CD4-positive, alpha-beta T cell (primary cell): ENCODE results near the gene PIGX. TPM values are rescaled to one million over a fixed set of nuclear protein-coding genes. Genes with fewer than 3 reads are reported as not detected.

ENCODE experiments used
- ATAC-seq: fragments of 200-7000 bp; cut with Tn5 transposase; one replicate; pipeline ENCODE4 v1.10.0; 2022; ENCODE audit warnings: mild to moderate bottlenecking; ENCODE audit not compliant: poor library complexity
- CTCF ChIA-PET: fragments of 350-600 bp; sonication (Branson Sonifier 250); formaldehyde crosslinking; loops from one replicate; lab custom pipeline; 2021; ENCODE audit warnings: antibody characterized with exemption, inconsistent platforms; lab: Charles Lee
- POLR2A ChIA-PET: fragments of 350-600 bp; sonication (Branson Sonifier 250); formaldehyde crosslinking; loops from one replicate; lab custom pipeline; 2021; ENCODE audit warnings: antibody characterized with exemption, inconsistent platforms; lab: Charles Lee
- DNase-seq, 14 experiments: peaks; one replicate each; pipeline ENCODE4 v3.0.0-alpha.2; 2013 to 2020; ENCODE audit warnings: mixed read lengths in 2 of 14
- H3K27ac ChIP-seq, 2 donors: one replicate each; pipeline versions ENCODE4 v1.5.1 to v1.7.0; 2013; ENCODE audit warnings: low read length in 2 of 2, low read depth in 1 of 2, mild to moderate bottlenecking in 1 of 2
- H3K27me3 ChIP-seq, 2 experiments: 1 replicate in 1 of 2; 2 replicates in 1 of 2; pipeline versions ENCODE4 v1.6.1 to v1.7.0; 2013; ENCODE audit warnings: low read length in 2 of 2, control low read depth in 1 of 2, mild to moderate bottlenecking in 1 of 2, moderate library complexity in 1 of 2; ENCODE audit not compliant: insufficient read depth in 2 of 2, control insufficient read depth in 1 of 2
- H3K36me3 ChIP-seq: one replicate; pipeline ENCODE4 v1.6.1; 2013; ENCODE audit warnings: low read length, control low read depth; ENCODE audit not compliant: insufficient read depth
- H3K4me1 ChIP-seq: one replicate; pipeline ENCODE4 v1.6.1; 2013; ENCODE audit warnings: low read length, control low read depth; ENCODE audit not compliant: insufficient read depth
- H3K4me3 ChIP-seq: one replicate; pipeline ENCODE4 v1.5.1; 2013; ENCODE audit warnings: mild to moderate bottlenecking, low read length, moderate library complexity
- H3K9me3 ChIP-seq, 2 experiments: 1 replicate in 1 of 2; 2 replicates in 1 of 2; pipeline versions ENCODE4 v1.6.1 to v1.7.0; 2013; ENCODE audit warnings: low read length in 2 of 2, mild to moderate bottlenecking in 2 of 2, control low read depth in 1 of 2, moderate library complexity in 1 of 2; ENCODE audit not compliant: control insufficient read depth in 1 of 2, insufficient read depth in 1 of 2
- H3K27ac Mint-ChIP-seq: one replicate; pipeline ENCODE4 v1.8.0; 2020; ENCODE audit warnings: mixed read lengths
- H3K27me3 Mint-ChIP-seq: one replicate; pipeline ENCODE4 v1.8.0; 2021; ENCODE audit warnings: mixed read lengths
- H3K36me3 Mint-ChIP-seq: one replicate; pipeline ENCODE4 v1.8.0; 2021; ENCODE audit warnings: low read depth, mixed read lengths
- H3K4me1 Mint-ChIP-seq: one replicate; pipeline ENCODE4 v1.8.0; 2021; ENCODE audit warnings: low read depth, mixed read lengths
- H3K4me3 Mint-ChIP-seq: one replicate; pipeline ENCODE4 v1.8.0; 2020; ENCODE audit warnings: mild to moderate bottlenecking, mixed read lengths
- H3K9me3 Mint-ChIP-seq: one replicate; pipeline ENCODE4 v1.8.0; 2020; ENCODE audit warnings: mixed read lengths
- CTCF ChIP-seq: fragments of 200-600 bp; IDR thresholded peaks from one replicate; pipeline ENCODE4 v1.8.0; 2022; ENCODE audit warnings: antibody characterized with exemption, mild to moderate bottlenecking
- intact Hi-C, 2 experiments: fragments of 100-400 bp; cut with DNase I in 1 of 2; cut with micrococcal nuclease in 1 of 2; formaldehyde crosslinking; loops; one replicate each; pipeline versions ENCODE4 v1.15.1 to v1.9.0; 2023 to 2025; cut with DNase I, micrococcal nuclease
- total RNA-seq, 174 experiments: library from RNA in 2 of 174; stranded (reverse) in 2 of 174; gene quantifications; one replicate each; pipeline ENCODE4 v1.2.3 and lab custom pipeline; 2021 to 2026

PIGX gene
- total RNA-seq, 2 experiments from 2014 or later = 13.3 to 13.9 TPM

DNA sequence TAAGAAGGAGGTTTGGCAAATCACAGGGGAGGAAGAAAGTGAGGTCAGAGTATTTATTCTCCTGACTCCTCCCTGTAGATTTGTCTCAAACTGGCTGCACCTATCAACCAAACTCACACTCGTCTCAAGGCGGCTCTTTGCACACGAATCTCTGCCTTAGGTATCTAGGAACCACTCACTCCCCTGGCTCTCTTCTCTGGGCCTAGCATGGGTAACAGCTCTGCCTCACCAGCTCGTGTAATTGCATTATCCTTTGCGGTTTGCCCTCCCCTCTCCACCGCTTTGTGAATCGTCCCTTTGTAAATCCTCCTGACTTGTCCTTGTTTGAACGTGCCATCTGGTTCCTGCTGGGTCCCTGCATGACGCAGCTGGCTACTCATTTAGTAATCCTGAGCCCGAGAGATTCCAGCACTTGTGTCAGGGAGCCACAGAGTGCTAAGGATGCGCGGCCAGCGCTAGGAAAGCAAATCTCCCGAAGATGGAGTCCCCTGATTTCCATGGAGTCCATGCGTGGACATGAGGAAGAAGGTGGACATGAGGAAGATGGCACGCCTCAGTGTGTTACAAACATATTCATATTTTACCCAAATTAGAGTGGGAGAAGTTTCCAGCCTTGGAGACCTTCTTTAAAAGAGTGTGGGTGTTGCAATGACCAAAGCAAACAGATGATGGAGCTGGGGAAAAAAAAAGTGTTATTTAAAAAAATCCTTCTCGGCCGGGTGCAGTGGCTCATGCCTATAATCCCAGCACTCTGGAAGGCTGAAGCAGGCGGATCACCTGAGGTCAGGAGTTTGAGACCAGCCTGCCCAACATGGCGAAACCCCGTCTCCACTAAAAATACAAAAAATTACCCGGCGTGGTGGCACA is 45.9 kb upstream of the PIGX start:
- intact Hi-C loops = no loop called here
- CTCF ChIA-PET = no interaction called here
- no peak for TF ChIP-seq CTCF
- Mint-ChIP-seq H3K9me3 (no peaks in the 10 kb centered on the region), H3K36me3 (peaks cover 16% of the 10 kb centered on the region), H3K27me3 (no peaks in the 10 kb centered on the region), H3K4me3 (no peak overlapping the region), H3K27ac (no peak overlapping the region), H3K4me1 (peaks cover 22% of the 10 kb centered on the region)
- no peak for ATAC-seq
- Histone ChIP-seq H3K4me3 (no peak overlapping the region), H3K27me3 (no peaks in the 10 kb centered on the region), H3K9me3 (no peaks in the 10 kb centered on the region), H3K36me3 (peaks cover 11% of the 10 kb centered on the region), H3K4me1 (peaks cover 17% of the 10 kb centered on the region), H3K27ac (no peak overlapping the region)
- no peak for DNase-seq
- POLR2A ChIA-PET = no interaction called here

DNA sequence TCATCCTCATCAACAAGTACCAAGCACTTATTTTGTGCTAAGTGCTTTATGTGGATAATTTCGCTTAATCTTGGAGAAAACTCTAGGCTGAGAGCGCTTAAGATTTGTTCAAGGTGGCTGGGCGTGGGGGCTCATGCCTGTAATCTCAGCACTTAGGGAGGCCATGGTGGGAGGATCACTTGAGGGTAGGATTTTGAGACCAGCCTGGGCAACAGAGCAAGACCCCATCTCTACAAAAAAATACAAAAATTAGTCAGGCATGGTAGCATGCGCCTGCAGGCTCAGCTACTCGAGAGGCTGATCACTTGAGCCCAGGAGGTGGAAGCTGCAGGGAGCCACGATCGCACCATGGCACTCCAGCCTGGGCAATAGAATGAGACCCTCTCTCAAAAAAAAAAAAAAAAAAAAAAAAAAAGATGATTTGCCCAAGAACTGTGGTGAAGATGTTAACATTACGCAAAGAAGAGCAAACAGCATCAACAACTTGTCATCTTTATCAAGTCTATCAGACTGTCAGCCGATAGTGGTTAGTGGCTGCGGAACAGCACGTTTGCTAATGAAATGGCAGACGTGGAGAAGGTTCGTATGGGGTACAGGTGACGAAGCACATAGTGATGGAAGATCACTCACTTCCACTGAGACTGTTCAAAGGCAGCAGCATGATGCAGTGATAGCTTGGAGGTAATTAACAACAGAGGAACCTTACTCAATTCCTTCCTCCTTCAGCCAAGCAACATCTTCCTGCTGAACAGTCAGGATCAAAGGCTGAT is 44.9 kb upstream of the PIGX start:
- intact Hi-C loops = no loop called here
- DNase-seq = no peak
- peaks cover 11% of the 10 kb centered on the region for H3K36me3 Mint-ChIP-seq
- no peak for ATAC-seq
- ChIA-PET CTCF (interaction anchor here (0.6 kb wide), 1 partner anchor 83 kb away, joined by 3 read pairs; no protein-coding TSS in a partner anchor), POLR2A (no interaction called here)
- Histone ChIP-seq H3K27me3 (no peaks in the 10 kb centered on the region), H3K36me3 (peaks cover 3% of the 10 kb centered on the region), H3K9me3 (no peaks in the 10 kb centered on the region), H3K27ac (no peak overlapping the region), H3K4me3 (no peak overlapping the region), H3K4me1 (peaks cover 19% of the 10 kb centered on the region)
- no peaks in the 10 kb centered on the region for H3K9me3 Mint-ChIP-seq
- no peak for TF ChIP-seq CTCF
- peaks cover 29% of the 10 kb centered on the region for H3K4me1 Mint-ChIP-seq
- no peak overlapping the region for H3K4me3 Mint-ChIP-seq
- peak overlapping the region; percentile 42 for H3K27ac Mint-ChIP-seq
- no peaks in the 10 kb centered on the region for H3K27me3 Mint-ChIP-seq

DNA sequence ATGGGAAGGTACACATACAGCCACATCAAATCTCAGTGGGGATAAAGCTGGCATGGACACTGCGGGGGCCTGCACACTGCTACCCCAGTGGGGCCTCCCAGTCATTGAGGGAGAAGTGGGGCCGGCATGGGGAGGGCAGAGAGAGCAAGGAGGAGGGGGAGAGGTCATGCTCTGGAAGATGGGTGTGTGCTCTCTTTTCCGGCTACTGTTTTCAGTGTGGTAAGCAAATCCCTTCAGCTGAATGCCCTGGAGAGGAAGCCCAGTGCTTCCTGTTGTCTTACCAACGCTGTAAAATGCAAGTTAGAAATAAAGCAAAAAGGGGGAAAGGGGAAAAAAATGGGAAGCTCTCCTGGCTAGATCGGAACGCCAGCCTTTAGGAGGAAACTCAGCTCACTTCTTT is 41.8 kb upstream of the PIGX start:
- POLR2A ChIA-PET = interaction anchor here (0.6 to 1.5 kb wide), 7 partner anchors 23 to 380 kb away, joined by 3 to 7 read pairs (median 3); no protein-coding TSS in a partner anchor
- peaks cover 21% of the 10 kb centered on the region for H3K4me1 ChIP-seq
- no peaks in the 10 kb centered on the region for H3K9me3 ChIP-seq
- H3K4me1 Mint-ChIP-seq = peaks cover 29% of the 10 kb centered on the region
- no peaks in the 10 kb centered on the region for H3K9me3 Mint-ChIP-seq
- H3K4me3 Mint-ChIP-seq = peak overlapping the region; percentile 50
- H3K36me3 ChIP-seq = no peaks in the 10 kb centered on the region
- H3K27me3 Mint-ChIP-seq = no peaks in the 10 kb centered on the region
- intact Hi-C loops = no loop called here
- peak; percentile 39 for ATAC-seq
- H3K36me3 Mint-ChIP-seq = no peaks in the 10 kb centered on the region
- peak in 2 of 14 experiments; percentile 20 to 31 for DNase-seq
- no peaks in the 10 kb centered on the region for H3K27me3 ChIP-seq
- H3K27ac Mint-ChIP-seq = peak overlapping the region; percentile 75
- CTCF ChIA-PET = interaction anchor here (0.7 to 1.4 kb wide), 3 partner anchors 24 to 66 kb away, joined by 3 read pairs; no protein-coding TSS in a partner anchor
- H3K4me3 ChIP-seq = peak overlapping the region; percentile 20
- TF ChIP-seq CTCF = no peak
- peak overlapping the region in 1 of 2 donors; percentile 41 for H3K27ac ChIP-seq
